Lung (tissue), 12 donors: ENCODE results near the gene FOXC2. TPM values are rescaled to one million over a fixed set of nuclear protein-coding genes. Genes with fewer than 3 reads are reported as not detected.

Experiments
- ATAC-seq: fragments of 200-7000 bp; cut with Tn5 transposase; one replicate; pipeline ENCODE4 v1.9.1; 2020; ENCODE audit warnings: moderate number of reproducible peaks; ENCODE audit not compliant: insufficient read depth, low FRiP score
- DNase-seq, 3 donors: peaks; one replicate each; pipeline ENCODE4 v3.0.0-alpha.2; 2013 to 2017
- H3K27ac ChIP-seq, 2 donors: one replicate each; pipeline ENCODE4 v1.5.1; 2013; ENCODE audit warnings: mild to moderate bottlenecking in 2 of 2, moderate library complexity in 2 of 2, control low read depth in 1 of 2, inconsistent platforms in 1 of 2, low read depth in 1 of 2, low read length in 1 of 2
- H3K27me3 ChIP-seq, 3 donors: one replicate each; pipeline ENCODE4 v1.5.1; 2013; ENCODE audit warnings: low read length in 2 of 3; ENCODE audit not compliant: control insufficient read depth in 3 of 3, insufficient read depth in 3 of 3
- H3K36me3 ChIP-seq, 4 donors: one replicate each; pipeline ENCODE4 v1.5.1; 2013; ENCODE audit warnings: low read length in 4 of 4, mild to moderate bottlenecking in 1 of 4, moderate library complexity in 1 of 4; ENCODE audit not compliant: control insufficient read depth in 4 of 4, insufficient read depth in 4 of 4
- H3K4me1 ChIP-seq, 5 donors: one replicate each; pipeline ENCODE4 v1.5.1; 2013; ENCODE audit warnings: low read length in 5 of 5, mild to moderate bottlenecking in 2 of 5, moderate library complexity in 1 of 5; ENCODE audit not compliant: control insufficient read depth in 5 of 5, insufficient read depth in 5 of 5
- H3K4me3 ChIP-seq: one replicate; pipeline ENCODE4 v1.5.1; 2013; ENCODE audit warnings: mild to moderate bottlenecking, control low read depth, moderate library complexity
- H3K9ac ChIP-seq, 2 donors: one replicate each; pipeline ENCODE4 v1.5.1; 2013; ENCODE audit warnings: low read length in 2 of 2, control low read depth in 1 of 2; ENCODE audit not compliant: insufficient read depth in 1 of 2
- H3K9me3 ChIP-seq, 4 donors: one replicate each; pipeline ENCODE4 v1.5.1; 2013; ENCODE audit warnings: low read length in 3 of 4, mild to moderate bottlenecking in 1 of 4, moderate library complexity in 1 of 4; ENCODE audit not compliant: control insufficient read depth in 4 of 4, insufficient read depth in 3 of 4
- WGBS, 2 donors: extraction: QIAGEN DNeasy Blood & Tissue Kit; methylation state at CpG; one replicate each; pipeline ENCODE4 v1.1.7; 2013; 5-methylcytosine and 5-hydroxymethylcytosine counted together
- polyA plus RNA-seq, 2 donors: library from polyadenylated mRNA; stranded (reverse); fragments of 200-250 nt; gene quantifications; one replicate each; pipeline ENCODE4 v1.2.1, GENCODE V29; 2013
- total RNA-seq, 2 donors: library from RNA; depleted of rRNA in 1 of 2; stranded (reverse); fragments of >200 nt in 1 of 2; gene quantifications; one replicate each; pipeline ENCODE4 v1.2.1, GENCODE V29; 2014 to 2021
- TF ChIP-seq, protein P1 (sequence below): IDR thresholded peaks from 2 replicates; pipeline ENCODE4 v1.5.1; 2012; ENCODE audit warnings: mild to moderate bottlenecking; ENCODE audit errors: control extremely low read depth, extremely low read depth
- donor health status: control.
- donor health status: control.
- donor health status: Bipolar disorder and iron deficiency.
- donor health status: healthy.
- donor health status: DM: yes; HTN: yes; CAD: no.

Gene FOXC2
- total and polyA plus RNA-seq, 4 donors, result 0.37 to 2.7 (median 0.63) TPM

DNA sequence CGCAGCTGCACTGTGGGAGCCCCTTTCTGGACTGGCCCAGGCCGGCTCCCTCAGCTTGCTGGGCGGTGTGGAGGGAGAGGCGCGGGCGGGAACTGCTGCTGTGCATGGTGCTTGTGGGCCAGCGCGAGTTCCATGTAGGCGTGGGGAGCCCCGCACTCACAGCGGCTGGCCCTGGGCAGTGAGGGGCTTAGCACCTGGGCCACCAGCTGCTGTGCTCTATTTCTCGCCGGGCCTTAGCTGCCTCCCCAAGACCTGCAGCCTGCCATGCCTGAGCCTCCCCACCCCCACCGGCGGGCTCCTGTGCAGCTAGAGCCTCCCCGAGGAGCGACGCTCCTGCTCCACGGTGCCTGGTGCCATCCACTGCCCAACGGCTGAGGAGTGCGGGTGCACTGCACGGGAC lies 13.3 kb upstream of the FOXC2 start:
- no peak overlapping the region for H3K27ac ChIP-seq
- DNase-seq, result no peak

DNA sequence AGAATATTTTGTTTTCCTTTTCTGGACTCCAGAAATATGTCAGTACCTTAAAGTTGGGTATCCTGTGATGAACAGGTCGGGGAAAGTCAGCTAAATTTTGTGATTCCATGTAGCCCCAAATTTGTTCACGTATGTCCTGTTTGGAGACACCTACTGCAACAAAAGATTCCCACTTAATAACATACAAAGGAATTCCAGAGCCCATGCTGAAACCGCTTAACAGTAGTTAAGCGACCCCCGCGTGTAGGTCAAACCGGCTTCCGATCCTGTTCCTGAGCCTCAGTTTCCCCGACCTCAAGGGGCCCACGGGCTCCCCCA lies 12.1 kb upstream of the FOXC2 start:
- Histone ChIP-seq H3K9ac (peak overlapping the region; percentile 93 to 96), H3K9me3 (no peaks in the 10 kb centered on the region), H3K27ac (peak overlapping the region; percentile 80 to 82), H3K4me3 (peak overlapping the region; percentile 84), H3K36me3 (peaks cover 0 to 15% (median 6%) of the 10 kb centered on the region in 4 donors), H3K27me3 (no peaks in the 10 kb centered on the region), H3K4me1 (peaks cover 0 to 11% (median 3%) of the 10 kb centered on the region in 5 donors)
- TF ChIP-seq, protein P1, sequence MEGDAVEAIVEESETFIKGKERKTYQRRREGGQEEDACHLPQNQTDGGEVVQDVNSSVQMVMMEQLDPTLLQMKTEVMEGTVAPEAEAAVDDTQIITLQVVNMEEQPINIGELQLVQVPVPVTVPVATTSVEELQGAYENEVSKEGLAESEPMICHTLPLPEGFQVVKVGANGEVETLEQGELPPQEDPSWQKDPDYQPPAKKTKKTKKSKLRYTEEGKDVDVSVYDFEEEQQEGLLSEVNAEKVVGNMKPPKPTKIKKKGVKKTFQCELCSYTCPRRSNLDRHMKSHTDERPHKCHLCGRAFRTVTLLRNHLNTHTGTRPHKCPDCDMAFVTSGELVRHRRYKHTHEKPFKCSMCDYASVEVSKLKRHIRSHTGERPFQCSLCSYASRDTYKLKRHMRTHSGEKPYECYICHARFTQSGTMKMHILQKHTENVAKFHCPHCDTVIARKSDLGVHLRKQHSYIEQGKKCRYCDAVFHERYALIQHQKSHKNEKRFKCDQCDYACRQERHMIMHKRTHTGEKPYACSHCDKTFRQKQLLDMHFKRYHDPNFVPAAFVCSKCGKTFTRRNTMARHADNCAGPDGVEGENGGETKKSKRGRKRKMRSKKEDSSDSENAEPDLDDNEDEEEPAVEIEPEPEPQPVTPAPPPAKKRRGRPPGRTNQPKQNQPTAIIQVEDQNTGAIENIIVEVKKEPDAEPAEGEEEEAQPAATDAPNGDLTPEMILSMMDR, result no peak
- no peak for ATAC-seq
- WGBS, 2 donors, result 5 to 8% methylated on average over 10 of the region's 10 CpGs
- DNase-seq, result peak in 1 of 3 donors; percentile 32

More for the DNA sequence above, 13.3 kb upstream of the FOXC2 start:
- WGBS, 2 donors, result 95 to 96% methylated on average over 22 of the region's 22 CpGs
- Histone ChIP-seq H3K9me3 (no peaks in the 10 kb centered on the region), H3K36me3 (peaks cover 0 to 16% (median 9%) of the 10 kb centered on the region in 4 donors), H3K27me3 (no peaks in the 10 kb centered on the region), H3K9ac (no peak overlapping the region), H3K4me1 (peaks cover 0 to 11% (median 3%) of the 10 kb centered on the region in 5 donors), H3K4me3 (no peak overlapping the region)
- ATAC-seq, result no peak
- TF ChIP-seq, protein P1, result no peak

DNA sequence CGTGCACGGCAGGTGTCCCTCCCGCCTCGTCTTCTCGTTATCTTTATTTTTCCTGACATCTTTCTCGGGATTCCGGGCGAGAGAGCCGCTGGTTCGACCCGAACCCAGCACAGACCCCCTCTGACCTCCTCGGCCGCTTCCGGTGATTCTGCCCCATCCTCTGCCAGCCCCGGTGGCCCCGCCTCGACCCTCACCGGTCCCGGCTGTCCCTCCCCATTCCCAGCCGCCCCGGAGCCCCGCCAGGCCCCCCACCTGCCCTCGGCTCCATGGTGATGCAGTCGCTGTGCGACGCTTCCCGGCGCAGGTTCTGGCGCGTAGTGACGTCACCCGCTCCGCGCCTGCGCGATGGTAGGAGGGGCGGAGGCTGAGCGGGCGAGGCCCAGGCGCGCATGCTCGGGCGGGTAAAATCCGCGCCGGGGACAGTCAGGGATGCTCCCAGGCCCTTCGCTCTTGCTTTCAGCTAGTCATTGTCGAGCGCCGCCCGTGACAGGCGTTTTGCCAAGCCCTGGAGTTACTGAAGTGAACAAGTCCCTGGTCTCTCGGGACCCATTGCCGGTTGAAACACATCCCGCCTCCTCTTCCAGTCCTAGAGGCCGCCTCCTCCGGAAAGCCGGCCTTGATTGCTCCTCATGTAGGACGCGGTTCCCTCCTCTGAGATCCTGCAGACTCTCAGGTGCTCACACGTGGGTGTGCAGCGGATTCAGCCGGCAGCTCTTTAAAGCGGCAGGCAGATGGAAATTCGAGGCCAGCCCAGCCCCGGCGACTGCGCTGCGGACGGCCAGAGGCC lies 11.5 kb upstream of the FOXC2 start, which contains the start of gene MTHFSD:
MTHFSD (minus strand) TSS at position 319 of the 787 bp plus-strand sequence; CDS start at position 268, 51 bp downstream.
- ATAC-seq (peak; percentile 91), DNase-seq (peak; percentile 94 to 97 (median 96))
- no peaks in the 10 kb centered on the region for H3K9me3 ChIP-seq
- peaks cover 0 to 11% (median 3%) of the 10 kb centered on the region in 5 donors for H3K4me1 ChIP-seq
- peak within 1 kb of the TSS; percentile 93 to 96 for H3K9ac ChIP-seq
- TF ChIP-seq, protein P1, result no peak
- peaks cover 0 to 9% (median 3%) of the 10 kb centered on the region in 4 donors for H3K36me3 ChIP-seq
- H3K27ac ChIP-seq, result peak within 1 kb of the TSS; percentile 80 to 82
- WGBS, 2 donors, result 3 to 4% methylated on average over 67 to 70 of the region's 70 CpGs
- H3K27me3 ChIP-seq, result no peaks in the 10 kb centered on the region
- H3K4me3 ChIP-seq, result peak within 1 kb of the TSS; percentile 84
